IMR-90 (cell line): ENCODE measurements around the gene EMC9. TPM values are rescaled to one million over a fixed set of nuclear protein-coding genes. Genes with fewer than 3 reads are reported as not detected.
A peak's percentile ranks its signal among the peaks of the same experiment; 100 is the strongest.

Source experiments
- ATAC-seq: fragments of 200-7000 bp; cut with Tn5 transposase; 2 replicates; pipeline ENCODE4 v1.9.1; 2020; ENCODE audit warnings: low read depth, mild to moderate bottlenecking, moderate library complexity
- BruUV-seq: library from RNA; stranded (reverse); fragments of 400-500 nt; replicated peaks from 2 replicates; lab custom pipeline; 2021; lab: Mats Ljungman, UMichigan
- CTCF ChIA-PET: fragments of 300-600 bp; formaldehyde crosslinking; extraction: SDS; loops from one replicate; lab custom pipeline; 2021; ENCODE audit warnings: antibody characterized with exemption; lab: Yijun Ruan, JAX
- POLR2A ChIA-PET: fragments of 300-600 bp; sonication (Branson Sonifier 250); formaldehyde crosslinking; loops from one replicate; lab custom pipeline; 2022; ENCODE audit warnings: antibody characterized with exemption; ENCODE audit not compliant: unreplicated experiment; lab: Charles Lee
- DNase-seq: peaks from one replicate; pipeline ENCODE4 v3.0.0; 2013
- H2AFZ ChIP-seq: replicated peaks from 2 replicates; pipeline ENCODE3; 2013; ENCODE audit warnings: low read length, mild to moderate bottlenecking; ENCODE audit not compliant: poor library complexity
- H2AK5ac ChIP-seq: 2 replicates; pipeline ENCODE4 v1.6.1; 2013; ENCODE audit warnings: low read depth, low read length, inconsistent platforms
- H2AK9ac ChIP-seq: replicated peaks from 2 replicates; pipeline ENCODE3; 2013; ENCODE audit warnings: mild to moderate bottlenecking, low read depth, low read length, moderate library complexity; ENCODE audit not compliant: poor library complexity
- H2BK120ac ChIP-seq: 2 replicates; pipeline ENCODE4 v1.6.1; 2013; ENCODE audit warnings: low read depth, low read length, inconsistent platforms
- H2BK15ac ChIP-seq: 3 replicates; pipeline ENCODE4 v1.6.1; 2013; ENCODE audit warnings: low read depth, low read length, inconsistent platforms
- H2BK20ac ChIP-seq: 2 replicates; pipeline ENCODE4 v1.6.1; 2013; ENCODE audit warnings: low read depth, mild to moderate bottlenecking, inconsistent platforms, low read length, moderate library complexity
- H2BK5ac ChIP-seq: 2 replicates; pipeline ENCODE4 v1.6.1; 2013; ENCODE audit warnings: mild to moderate bottlenecking, low read depth, low read length, inconsistent platforms; ENCODE audit not compliant: poor library complexity, severe bottlenecking
- H3K14ac ChIP-seq: replicated peaks from 2 replicates; pipeline ENCODE4 v1.6.1; 2013; ENCODE audit warnings: low read depth, low read length, inconsistent platforms
- H3K18ac ChIP-seq: 2 replicates; pipeline ENCODE4 v1.6.1; 2013; ENCODE audit warnings: low read depth, low read length, control low read depth
- H3K23ac ChIP-seq: 2 replicates; pipeline ENCODE4 v1.6.1; 2013; ENCODE audit warnings: low read depth, low read length, inconsistent platforms
- H3K27ac ChIP-seq: 2 replicates; pipeline ENCODE4 v1.5.1; 2013; ENCODE audit warnings: mild to moderate bottlenecking, control low read depth, low read length; ENCODE audit not compliant: insufficient read depth
- H3K27me3 ChIP-seq: 2 replicates; pipeline ENCODE4 v1.6.1; 2013; ENCODE audit warnings: low read length; ENCODE audit not compliant: control insufficient read depth, insufficient read depth
- H3K36me3 ChIP-seq: 2 replicates; pipeline ENCODE4 v1.6.1; 2013; ENCODE audit warnings: low read length, mixed read lengths; ENCODE audit not compliant: control insufficient read depth, insufficient read depth
- H3K4ac ChIP-seq: 2 replicates; pipeline ENCODE4 v1.6.1; 2013; ENCODE audit warnings: low read depth, low read length, inconsistent platforms
- H3K4me1 ChIP-seq: 2 replicates; pipeline ENCODE4 v1.6.1; 2013; ENCODE audit warnings: low read length, mixed read lengths; ENCODE audit not compliant: control insufficient read depth, insufficient read depth
- H3K4me2 ChIP-seq: 2 replicates; pipeline ENCODE4 v1.6.1; 2013; ENCODE audit warnings: low read depth, mild to moderate bottlenecking, control low read depth, low read length, moderate library complexity
- H3K4me3 ChIP-seq: 2 replicates; pipeline ENCODE4 v1.5.1; 2013; ENCODE audit warnings: low read depth, mild to moderate bottlenecking, control low read depth, low read length, moderate library complexity; ENCODE audit not compliant: insufficient read depth
- H3K56ac ChIP-seq: 2 replicates; pipeline ENCODE4 v1.6.1; 2013; ENCODE audit warnings: low read length, inconsistent platforms; ENCODE audit not compliant: insufficient read depth; ENCODE audit errors: extremely low read depth
- H3K79me1 ChIP-seq, 2 experiments: 2 replicates each; pipeline ENCODE4 v1.6.1; 2013; ENCODE audit warnings: low read length in 2 of 2, inconsistent platforms in 1 of 2, low read depth in 1 of 2
- H3K9ac ChIP-seq: 2 replicates; pipeline ENCODE4 v1.6.1; 2013; ENCODE audit warnings: low read depth, low read length, control low read depth
- H3K9me1 ChIP-seq: 2 replicates; pipeline ENCODE4 v1.6.1; 2013; ENCODE audit warnings: low read length, inconsistent platforms; ENCODE audit not compliant: insufficient read depth
- H3K9me3 ChIP-seq: 2 replicates; pipeline ENCODE4 v1.6.1; 2013; ENCODE audit warnings: low read length; ENCODE audit not compliant: control insufficient read depth, insufficient read depth
- H4K20me1 ChIP-seq: 2 replicates; pipeline ENCODE4 v1.6.1; 2013; ENCODE audit warnings: low read length, inconsistent platforms; ENCODE audit not compliant: insufficient read depth
- H4K5ac ChIP-seq: 2 replicates; pipeline ENCODE4 v1.6.1; 2013; ENCODE audit warnings: mild to moderate bottlenecking, low read depth, low read length, control low read depth
- H4K8ac ChIP-seq, 2 experiments: 2 replicates each; pipeline ENCODE4 v1.6.1; 2013; ENCODE audit warnings: low read depth in 2 of 2, low read length in 2 of 2, control low read depth in 1 of 2, inconsistent platforms in 1 of 2
- H4K91ac ChIP-seq: 2 replicates; pipeline ENCODE4 v1.6.1; 2013; ENCODE audit warnings: low read depth, low read length, inconsistent platforms; ENCODE audit not compliant: insufficient read depth
- FOS ChIP-seq: fragments of 150-350 bp; IDR thresholded peaks from 2 replicates; pipeline ENCODE4 v1.6.1; 2016; ENCODE audit warnings: low read depth, low read length
- WGBS, 2 experiments: methylation state at CpG; one replicate each; pipeline versions ENCODE4 v1.1.5 to v1.1.7; 2013; ENCODE audit warnings: missing lambda C conversion rate in 2 of 2; ENCODE audit not compliant: insufficient read length in 1 of 2; ENCODE audit errors: extremely low coverage in 2 of 2; 5-methylcytosine and 5-hydroxymethylcytosine counted together
- dilution Hi-C: fragments of 300-500 bp; cut with HindIII; formaldehyde crosslinking; loops from one replicate; pipeline ENCODE4 v1.14.3; 2018; ENCODE audit warnings: low sequenced_read_pairs; ENCODE audit not compliant: unreplicated experiment
- in situ Hi-C: fragments of 300-500 bp; cut with MboI; formaldehyde crosslinking; loops from 3 replicates; pipeline ENCODE4 v1.14.3; 2019; ENCODE audit warnings: low sequenced_read_pairs, inconsistent platforms, mixed read lengths
- intact Hi-C: fragments of 100-400 bp; cut with micrococcal nuclease; formaldehyde crosslinking; loops from 2 replicates; pipeline ENCODE4 v1.10.0; 2022
- polyA plus RNA-seq, 3 experiments: library from polyadenylated mRNA; depleted of rRNA; stranded (reverse); fragments of >200 nt; gene quantifications; 2 replicates each; pipeline ENCODE4 v1.2.3, GENCODE V29; 2012; ENCODE audit warnings: low replicate concordance in 1 of 3
- total RNA-seq: library from RNA; depleted of rRNA; stranded (reverse); fragments of >200 nt; gene quantifications from 2 replicates; pipeline ENCODE4 v1.2.3, GENCODE V29; 2012

EMC9 gene
- total and polyA plus RNA-seq, 2 of the 4 experiments (the other 2 are of a cell fraction), result 15.1 to 19.2 TPM

GRCh38 chr14:24096545-24097181 is 44.7 kb downstream of the EMC9 start:
- H3K4me1 ChIP-seq, result peaks cover 8% of the 10 kb centered on the region
- dilution Hi-C loops, result no loop called here

More at GRCh38 chr14:24096545-24097181, 44.7 kb downstream of the EMC9 start:
- H3K27ac ChIP-seq, result no peak overlapping the region
- ChIA-PET POLR2A (no interaction called here), CTCF (interaction anchor here (0.6 to 1.0 kb wide), 2 partner anchors 12 kb away, joined by 4 to 9 read pairs; no protein-coding TSS in a partner anchor)
- no peak overlapping the region for H3K9ac ChIP-seq
- in situ Hi-C loops (loop anchor here (10.0 kb wide), 1 partner anchor 122 kb away; no protein-coding TSS in a partner anchor), intact Hi-C loops (no loop called here)
- H3K9me1 ChIP-seq, result peaks cover 16% of the 10 kb centered on the region
- WGBS, 2 experiments, result 95% methylated on average over 6 of the region's 8 CpGs; no CpG with 5 or more reads in 1 of the 2 experiments
- ATAC-seq, result no peak
- DNase-seq, result no peak
- H3K14ac ChIP-seq, result no peak overlapping the region
- no peaks in the 10 kb centered on the region for H3K27me3 ChIP-seq
- no peak overlapping the region for H4K91ac ChIP-seq
- H2BK5ac ChIP-seq, result no peak overlapping the region
- no peak overlapping the region for H3K56ac ChIP-seq
- H4K5ac ChIP-seq, result no peak overlapping the region
- H3K18ac ChIP-seq, result no peak overlapping the region
- H2AK5ac ChIP-seq, result peak overlapping the region; percentile 1; the same call in 1 of the 2 replicates
- no peak overlapping the region for H2AK9ac ChIP-seq
- H2AFZ ChIP-seq, result no peak overlapping the region
- H2BK20ac ChIP-seq, result no peak overlapping the region
- H3K23ac ChIP-seq, result no peak overlapping the region
- H2BK15ac ChIP-seq, result no peak overlapping the region
- H3K4me3 ChIP-seq, result no peak overlapping the region
- H4K8ac ChIP-seq, result no peak overlapping the region
- no peak overlapping the region for H2BK120ac ChIP-seq
- TF ChIP-seq FOS, result no peak
- BruUV-seq, result no TSS peak
- no peak overlapping the region; the same call in 1 of the 2 replicates for H3K4ac ChIP-seq
- H3K4me2 ChIP-seq, result no peak overlapping the region
- peaks cover 27% of the 10 kb centered on the region for H3K36me3 ChIP-seq
- no peaks in the 10 kb centered on the region for H3K9me3 ChIP-seq
- peaks cover 19% of the 10 kb centered on the region; the same call in 1 of the 2 replicates for H4K20me1 ChIP-seq
- H3K79me1 ChIP-seq, result peaks cover 16 to 41% of the 10 kb centered on the region in 2 experiments
